NT2/D1 (cell line): ENCODE results near the gene ZSCAN10.

Experiments used
- SUZ12 ChIP-seq: IDR thresholded peaks from 2 replicates; pipeline ENCODE4 v1.6.1; 2011; ENCODE audit not compliant: insufficient read length, insufficient read depth; ENCODE audit errors: extremely low read depth
- YY1 ChIP-seq: IDR thresholded peaks from 2 replicates; pipeline ENCODE4 v1.6.1; 2011; ENCODE audit not compliant: insufficient read length, insufficient read depth
- ZNF274 ChIP-seq: IDR thresholded peaks from 2 replicates; pipeline ENCODE4 v1.6.1; 2011; ENCODE audit warnings: mild to moderate bottlenecking, low read depth, low read length

DNA sequence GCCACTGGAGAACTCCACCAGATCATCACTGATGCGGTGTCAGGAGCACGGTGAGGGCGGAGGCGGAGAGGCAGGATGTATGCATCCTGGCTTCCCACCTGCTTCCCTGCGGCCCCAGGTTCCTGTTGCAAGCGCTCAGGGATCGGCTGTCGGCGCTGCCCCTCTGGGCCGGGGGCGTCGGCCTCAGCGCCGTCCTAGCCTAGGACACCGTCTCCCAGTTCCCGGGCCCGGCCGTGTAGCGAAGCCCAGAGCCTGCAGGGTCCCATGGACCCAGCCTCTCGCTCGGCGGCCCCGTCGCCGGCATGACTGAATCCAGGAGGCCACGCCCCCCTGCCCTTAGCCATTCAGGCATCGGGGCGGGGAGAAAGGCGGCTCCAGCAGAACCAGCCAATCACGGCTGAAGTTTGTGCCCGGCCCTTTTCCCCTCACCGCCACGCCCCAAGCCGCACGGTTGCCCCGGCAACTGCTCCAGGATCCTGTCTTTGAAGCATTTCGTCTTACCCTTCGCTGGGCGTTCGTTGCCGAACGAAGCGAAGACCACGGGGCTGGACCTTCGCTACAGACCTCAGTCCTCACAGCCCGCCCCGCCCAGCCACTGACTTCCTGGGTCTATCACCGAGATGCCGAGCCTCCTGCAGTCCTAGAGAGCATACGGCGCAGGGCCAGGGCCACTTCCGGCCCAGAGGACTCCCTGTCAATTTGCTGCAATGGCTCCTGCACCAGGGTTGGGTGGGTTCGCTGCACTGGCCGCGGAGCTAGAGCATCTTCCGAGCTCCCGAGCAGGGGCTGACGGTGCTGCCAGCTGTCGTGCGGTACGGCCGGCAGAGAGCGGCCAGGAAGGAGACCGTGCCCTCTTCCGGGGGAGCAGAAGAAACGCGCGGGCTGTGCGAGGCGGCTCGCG lies 25.1 kb upstream of the ZSCAN10 start:
- peak; percentile 24 for TF ChIP-seq YY1
- TF ChIP-seq SUZ12: no peak
- TF ChIP-seq ZNF274: no peak
